Lower lobe of right lung (tissue), 2 donors: ENCODE results near the gene USPL1. TPM values are rescaled to one million over a fixed set of nuclear protein-coding genes. Genes with fewer than 3 reads are reported as not detected.
"Not testable (repeated sequence)": the region's sequence is repeated elsewhere in the genome, so short reads cannot be mapped to it uniquely, and the experiment has no call there.

Experiments used
- ATAC-seq, 2 donors: fragments of 200-7000 bp; cut with Tn5 transposase; one replicate each; pipeline ENCODE4 v1.9.1; 2020 to 2022; ENCODE audit warnings: mild to moderate bottlenecking in 2 of 2, moderate library complexity in 2 of 2
- DNase-seq: peaks from one replicate; pipeline ENCODE4 v3.0.0-alpha.2; 2020
- H3K27ac ChIP-seq: fragments of 200-600 bp; one replicate; pipeline ENCODE4 v1.8.0; 2022
- H3K27me3 ChIP-seq: fragments of 200-600 bp; one replicate; pipeline ENCODE4 v1.8.0; 2022; ENCODE audit warnings: low read depth
- H3K36me3 ChIP-seq: fragments of 200-600 bp; one replicate; pipeline ENCODE4 v1.8.0; 2022; ENCODE audit warnings: mild to moderate bottlenecking
- H3K4me1 ChIP-seq: fragments of 200-600 bp; one replicate; pipeline ENCODE4 v1.8.0; 2022
- H3K4me3 ChIP-seq: fragments of 200-600 bp; one replicate; pipeline ENCODE4 v1.8.0; 2022; ENCODE audit warnings: mild to moderate bottlenecking
- H3K9me3 ChIP-seq: fragments of 200-600 bp; one replicate; pipeline ENCODE4 v1.8.0; 2022
- intact Hi-C: fragments of 100-400 bp; cut with DNase I; formaldehyde crosslinking; loops from one replicate; pipeline ENCODE4 v1.11.0; 2022
- total RNA-seq: library from RNA; stranded (reverse); fragmentation: NEBNext Ultra II Directional; extraction: Animal tissue kit (Norgen Biotek cat#: 25700); gene quantifications from one replicate; pipeline ENCODE4 v1.2.1, GENCODE V29; 2021
- TF ChIP-seq, protein P1 (sequence below): fragments of 200-600 bp; IDR thresholded peaks from one replicate; pipeline ENCODE4 v1.8.0; 2022; ENCODE audit warnings: antibody characterized with exemption, mild to moderate bottlenecking
- donor health status: DM: no; HTN: yes; CAD: no; lungs with severe emphysema.

USPL1 gene
- total RNA-seq, 1 donor from 2014 or later = 14.9 TPM

- Histone ChIP-seq H3K27me3 (no peaks in the 10 kb centered on the region), H3K36me3 (peaks cover 70% of the 10 kb centered on the region), H3K9me3 (no peaks in the 10 kb centered on the region), H3K27ac (no peak overlapping the region), H3K4me3 (no peak overlapping the region), H3K4me1 (peaks cover 15% of the 10 kb centered on the region)
- intact Hi-C loops = no loop called here
- TF ChIP-seq, protein P1, sequence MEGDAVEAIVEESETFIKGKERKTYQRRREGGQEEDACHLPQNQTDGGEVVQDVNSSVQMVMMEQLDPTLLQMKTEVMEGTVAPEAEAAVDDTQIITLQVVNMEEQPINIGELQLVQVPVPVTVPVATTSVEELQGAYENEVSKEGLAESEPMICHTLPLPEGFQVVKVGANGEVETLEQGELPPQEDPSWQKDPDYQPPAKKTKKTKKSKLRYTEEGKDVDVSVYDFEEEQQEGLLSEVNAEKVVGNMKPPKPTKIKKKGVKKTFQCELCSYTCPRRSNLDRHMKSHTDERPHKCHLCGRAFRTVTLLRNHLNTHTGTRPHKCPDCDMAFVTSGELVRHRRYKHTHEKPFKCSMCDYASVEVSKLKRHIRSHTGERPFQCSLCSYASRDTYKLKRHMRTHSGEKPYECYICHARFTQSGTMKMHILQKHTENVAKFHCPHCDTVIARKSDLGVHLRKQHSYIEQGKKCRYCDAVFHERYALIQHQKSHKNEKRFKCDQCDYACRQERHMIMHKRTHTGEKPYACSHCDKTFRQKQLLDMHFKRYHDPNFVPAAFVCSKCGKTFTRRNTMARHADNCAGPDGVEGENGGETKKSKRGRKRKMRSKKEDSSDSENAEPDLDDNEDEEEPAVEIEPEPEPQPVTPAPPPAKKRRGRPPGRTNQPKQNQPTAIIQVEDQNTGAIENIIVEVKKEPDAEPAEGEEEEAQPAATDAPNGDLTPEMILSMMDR = no peak
- DNase-seq (no peak), ATAC-seq (no peak)
Observed at GRCh38 chr13:30638301-30638700, 20.6 kb downstream of the USPL1 start.

GRCh38 chr13:30639671-30640070 lies 22.0 kb downstream of the USPL1 start:
- H3K27ac ChIP-seq = no peak overlapping the region
- intact Hi-C loops = no loop called here
- no peaks in the 10 kb centered on the region for H3K27me3 ChIP-seq
- DNase-seq (no peak), ATAC-seq (no peak)
- peaks cover 71% of the 10 kb centered on the region for H3K36me3 ChIP-seq
- no peak overlapping the region for H3K4me3 ChIP-seq
- peaks cover 15% of the 10 kb centered on the region for H3K4me1 ChIP-seq
- no peaks in the 10 kb centered on the region for H3K9me3 ChIP-seq
- TF ChIP-seq, protein P1 = no peak

DNA sequence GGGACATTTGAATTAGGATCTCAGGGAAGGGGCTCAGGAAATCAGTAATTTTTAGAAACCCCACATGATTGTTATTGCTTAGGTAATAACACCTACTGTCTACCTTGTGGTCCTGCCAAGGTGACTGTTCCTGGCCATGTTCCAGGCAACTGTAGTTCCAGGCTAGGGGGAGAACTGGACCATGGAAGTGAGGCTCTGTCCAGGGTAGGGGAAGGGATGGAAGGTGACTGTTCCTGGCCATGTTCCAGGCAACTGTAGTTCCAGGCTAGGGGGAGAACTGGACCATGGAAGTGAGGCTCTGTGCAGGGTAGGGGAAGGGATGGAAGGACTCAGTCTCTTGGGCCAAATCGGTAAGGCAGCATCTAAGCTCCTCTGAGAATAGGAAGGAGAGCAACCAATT lies 23.5 kb downstream of the USPL1 start:
- H3K9me3 ChIP-seq, H3K27ac ChIP-seq, ATAC-seq, intact Hi-C loops, H3K27me3 ChIP-seq, DNase-seq, H3K4me3 ChIP-seq: not testable (repeated sequence)
- Histone ChIP-seq H3K36me3 (peaks cover 81% of the 10 kb centered on the region), H3K4me1 (peaks cover 15% of the 10 kb centered on the region)

DNA sequence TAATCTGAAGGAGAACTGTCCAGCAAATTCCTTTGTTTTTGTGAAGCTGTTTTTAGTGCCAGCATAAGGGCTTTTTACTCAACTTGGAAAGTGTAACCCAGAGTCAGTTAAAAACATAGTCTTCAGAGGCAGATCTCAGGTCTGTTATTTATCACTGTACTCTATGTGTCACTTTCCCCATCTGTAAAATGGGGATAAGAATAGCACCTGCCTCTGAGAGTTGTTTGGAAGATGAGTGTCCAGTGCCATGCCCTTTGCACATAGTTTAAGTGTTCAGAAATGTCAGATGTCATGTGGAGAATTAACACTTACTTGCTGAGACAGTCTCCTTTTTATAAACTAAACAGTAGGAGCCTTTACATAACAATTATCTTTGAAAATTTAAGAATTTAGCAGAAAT lies 27.9 kb downstream of the USPL1 start:
- Histone ChIP-seq H3K4me1 (no peaks in the 10 kb centered on the region), H3K27me3 (no peaks in the 10 kb centered on the region), H3K4me3 (no peak overlapping the region), H3K27ac (no peak overlapping the region), H3K9me3 (no peaks in the 10 kb centered on the region), H3K36me3 (peaks cover 95% of the 10 kb centered on the region)
- ATAC-seq (no peak), DNase-seq (no peak)
- intact Hi-C loops = no loop called here
- TF ChIP-seq, protein P1 = no peak

DNA sequence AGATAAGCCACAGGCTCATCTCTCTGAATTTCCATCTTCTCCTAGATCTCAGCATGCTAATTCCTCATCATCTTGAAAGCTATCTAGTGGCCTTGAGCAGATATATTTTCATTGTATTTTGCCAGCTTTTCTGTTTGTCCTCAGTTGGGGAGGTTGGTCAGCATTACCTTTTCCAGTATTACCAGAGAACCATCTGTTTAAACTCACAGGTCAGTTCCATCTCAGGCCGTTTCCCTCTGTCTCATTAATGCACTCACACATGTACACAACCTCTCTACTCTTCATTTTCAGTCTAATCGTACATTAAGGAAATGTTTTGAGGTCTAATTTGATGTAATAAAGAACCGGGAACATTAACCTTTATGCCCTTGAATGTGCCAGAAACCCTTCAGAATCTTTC lies 29.7 kb downstream of the USPL1 start:
- H3K9me3 ChIP-seq = no peaks in the 10 kb centered on the region
- H3K27me3 ChIP-seq = no peaks in the 10 kb centered on the region
- no peak overlapping the region for H3K4me3 ChIP-seq
- ATAC-seq = no peak
- TF ChIP-seq, protein P1 = no peak
- H3K4me1 ChIP-seq = no peaks in the 10 kb centered on the region
- no peak overlapping the region for H3K27ac ChIP-seq
- DNase-seq = no peak
- peaks cover 89% of the 10 kb centered on the region for H3K36me3 ChIP-seq
- intact Hi-C loops = no loop called here

DNA sequence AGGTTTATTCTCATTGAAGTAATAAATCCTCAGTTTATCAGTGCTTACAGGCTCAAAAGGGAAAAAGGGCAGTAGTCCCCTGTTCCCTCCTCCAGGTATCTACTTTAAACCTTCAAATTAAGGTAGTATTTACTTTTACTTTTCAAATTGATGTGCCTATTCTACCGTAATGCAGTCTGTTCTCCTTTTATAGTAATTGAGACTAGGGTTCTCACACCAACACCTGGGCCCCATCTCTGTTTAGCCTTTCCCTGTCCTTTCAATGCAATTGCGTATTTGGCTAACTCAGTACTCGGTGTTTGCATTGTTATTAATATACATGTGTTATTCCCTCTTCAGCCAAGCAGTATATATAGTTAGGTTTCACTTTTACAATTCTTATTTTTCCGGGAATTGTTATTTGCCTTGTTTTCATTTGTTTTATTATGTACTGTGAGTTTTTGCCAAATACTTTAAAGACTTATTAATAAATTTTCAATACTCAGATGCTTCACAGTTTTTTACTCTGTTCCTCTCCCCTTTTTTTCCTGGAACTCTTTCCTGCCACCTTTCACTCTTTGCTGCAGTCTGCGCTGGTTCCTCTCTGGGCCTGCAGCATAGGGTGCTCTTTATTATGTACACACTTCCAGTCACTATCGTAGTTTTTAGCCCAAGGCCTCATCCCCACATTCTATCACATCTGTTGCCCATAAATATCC lies 30.3 kb downstream of the USPL1 start:
- ATAC-seq (no peak), DNase-seq (no peak)
- intact Hi-C loops = no loop called here
- Histone ChIP-seq H3K27me3 (no peaks in the 10 kb centered on the region), H3K27ac (no peak overlapping the region), H3K9me3 (no peaks in the 10 kb centered on the region), H3K4me3 (no peak overlapping the region), H3K36me3 (peaks cover 88% of the 10 kb centered on the region), H3K4me1 (no peaks in the 10 kb centered on the region)
- TF ChIP-seq, protein P1 = no peak
